C1 segment of cervical spinal cord (tissue), 14 donors: ENCODE data around the gene DMAC2.
"Not testable (repeated sequence)": the region's sequence is repeated elsewhere in the genome, so short reads cannot be mapped to it uniquely, and the experiment has no call there.

Experiments
- DNase-seq, 14 donors: peaks; one replicate each; lab custom pipeline; 2025; lab: John Stamatoyannopoulos, UW

Gene DMAC2

DNA sequence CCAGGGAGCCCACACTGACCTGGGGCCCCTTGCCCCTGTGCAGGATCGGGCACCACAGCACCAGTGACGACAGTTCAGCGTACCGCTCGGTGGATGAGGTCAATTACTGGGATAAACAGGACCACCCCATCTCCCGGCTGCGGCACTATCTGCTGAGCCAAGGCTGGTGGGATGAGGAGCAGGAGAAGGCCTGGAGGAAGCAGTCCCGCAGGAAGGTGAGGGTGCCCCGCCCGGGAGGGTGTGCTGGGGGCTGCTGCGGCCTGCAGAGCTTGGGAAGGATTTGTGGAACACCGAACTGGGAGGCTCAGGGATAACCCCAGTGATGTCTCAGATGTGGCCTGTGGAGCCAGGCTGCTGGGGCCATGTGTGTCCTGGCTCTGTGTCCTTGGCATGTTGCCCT lies 16.8 kb downstream of the DMAC2 start:
- DNase-seq: no peak

DNA sequence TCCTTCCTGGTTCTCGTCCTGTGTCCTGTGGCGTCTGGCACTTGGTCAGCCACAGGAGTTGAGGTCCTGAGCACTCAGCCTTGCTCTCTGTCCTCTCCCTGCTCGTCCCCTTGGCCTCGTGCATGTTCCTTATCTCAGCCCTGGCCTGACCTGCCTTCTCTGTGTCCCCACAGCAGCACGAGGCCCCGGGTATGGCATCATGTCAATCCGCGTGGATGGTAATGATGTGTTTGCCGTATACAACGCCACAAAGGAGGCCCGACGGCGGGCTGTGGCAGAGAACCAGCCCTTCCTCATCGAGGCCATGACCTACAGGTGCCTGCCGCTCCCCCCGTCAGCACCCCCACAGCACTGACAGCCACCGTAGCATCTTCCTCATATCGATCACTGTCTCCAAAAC lies 17.3 kb downstream of the DMAC2 start:
- DNase-seq: no peak

DNA sequence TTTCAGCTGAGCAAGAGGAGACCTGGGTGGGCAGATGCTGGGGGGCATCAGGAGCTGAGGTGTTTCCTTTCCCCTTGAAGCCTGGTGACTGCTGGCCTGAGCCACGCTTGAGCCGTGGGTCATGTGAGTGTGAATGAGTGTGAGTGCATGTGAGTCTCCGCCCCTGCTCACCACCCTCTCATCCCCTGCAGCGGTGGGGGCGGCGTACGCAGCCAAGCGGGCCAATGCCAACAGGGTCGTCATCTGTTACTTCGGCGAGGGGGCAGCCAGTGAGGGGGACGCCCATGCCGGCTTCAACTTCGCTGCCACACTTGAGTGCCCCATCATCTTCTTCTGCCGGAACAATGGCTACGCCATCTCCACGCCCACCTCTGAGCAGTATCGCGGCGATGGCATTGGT lies 17.7 kb downstream of the DMAC2 start:
- no peak for DNase-seq

DNA sequence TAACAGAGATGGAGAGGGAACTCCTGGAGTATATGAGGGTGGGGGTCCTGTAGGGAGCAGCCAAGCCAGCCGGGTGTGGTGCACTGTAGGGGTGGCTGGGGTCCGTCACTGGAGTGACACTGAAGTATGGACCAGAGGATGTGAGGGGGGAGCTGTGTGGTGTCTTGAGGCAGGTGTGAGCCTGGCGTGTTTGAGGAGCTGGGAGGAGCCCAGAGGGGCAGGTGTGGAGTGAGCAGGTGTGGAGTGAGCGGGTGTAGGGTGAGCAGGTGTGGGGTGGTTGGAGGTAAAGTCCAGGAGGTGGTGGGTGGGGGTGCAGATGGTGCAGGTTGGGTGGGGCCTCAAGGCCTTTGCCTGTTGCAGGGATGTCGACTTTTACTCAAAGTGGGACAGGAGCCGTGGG lies 18.4 kb downstream of the DMAC2 start:
- no peak for DNase-seq

DNA sequence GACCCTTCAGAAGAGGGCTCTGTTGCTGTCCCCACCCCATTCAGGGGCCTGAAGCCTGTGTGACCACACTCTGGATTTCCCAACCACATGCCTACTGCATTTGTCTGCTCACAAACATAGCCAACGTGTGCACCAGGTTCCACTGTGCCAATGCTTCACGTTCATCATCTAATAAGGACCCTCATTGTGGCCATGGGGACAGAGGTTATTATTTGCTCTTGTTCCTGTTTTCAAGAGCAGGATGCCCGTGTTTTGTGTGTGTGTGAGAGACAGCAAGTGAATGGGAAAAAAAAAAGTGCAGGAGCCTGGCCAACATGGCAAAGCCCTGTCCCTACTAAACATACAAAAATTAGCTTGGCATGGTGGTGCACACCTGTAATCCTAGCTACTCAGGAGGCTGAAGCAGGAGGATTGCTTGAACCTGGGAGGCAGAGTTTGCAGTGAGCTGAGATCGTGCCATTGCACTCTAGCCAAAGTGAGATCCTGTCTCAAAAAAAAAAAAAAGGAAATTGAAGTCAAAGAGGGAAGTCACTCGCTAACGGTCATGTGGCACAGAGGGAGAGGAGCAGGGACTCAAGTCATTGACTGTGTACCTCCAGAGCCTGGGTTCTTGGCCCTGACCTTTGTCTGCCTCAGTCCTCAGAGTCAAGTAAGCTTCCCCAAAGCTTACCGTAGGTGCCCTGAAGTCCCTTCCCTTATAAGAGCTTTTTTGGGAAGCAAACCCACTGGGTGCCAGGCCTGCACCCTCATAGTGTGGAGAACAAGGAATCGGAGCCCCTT lies 19.4 kb downstream of the DMAC2 start:
- peak in 3 of 14 donors; percentile 9 to 24 (median 19) for DNase-seq

DNA sequence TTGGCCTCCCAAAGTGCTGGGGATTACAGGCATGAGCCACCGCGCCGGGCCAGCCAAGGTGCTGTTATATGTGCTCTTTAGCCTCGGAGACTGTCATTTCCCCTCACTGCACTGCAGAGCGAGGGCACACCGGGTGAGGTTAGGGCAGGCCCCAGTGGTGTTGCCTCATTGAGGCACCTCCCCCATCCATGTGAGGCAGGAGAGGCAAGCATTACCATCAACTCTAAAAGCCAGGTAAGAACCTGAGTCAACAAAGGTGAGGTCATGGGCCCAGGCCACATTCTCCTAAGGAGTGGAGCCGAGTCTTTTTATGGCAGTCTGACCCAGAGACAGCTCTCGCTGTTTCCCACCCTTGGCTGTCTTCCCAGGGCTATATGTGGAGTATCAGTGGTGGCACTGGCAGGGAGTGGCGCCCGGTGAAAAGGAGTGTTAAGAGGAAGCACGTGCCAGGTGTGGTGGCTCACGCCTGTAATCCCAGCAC lies 23.5 kb downstream of the DMAC2 start:
- DNase-seq: no peak

DNA sequence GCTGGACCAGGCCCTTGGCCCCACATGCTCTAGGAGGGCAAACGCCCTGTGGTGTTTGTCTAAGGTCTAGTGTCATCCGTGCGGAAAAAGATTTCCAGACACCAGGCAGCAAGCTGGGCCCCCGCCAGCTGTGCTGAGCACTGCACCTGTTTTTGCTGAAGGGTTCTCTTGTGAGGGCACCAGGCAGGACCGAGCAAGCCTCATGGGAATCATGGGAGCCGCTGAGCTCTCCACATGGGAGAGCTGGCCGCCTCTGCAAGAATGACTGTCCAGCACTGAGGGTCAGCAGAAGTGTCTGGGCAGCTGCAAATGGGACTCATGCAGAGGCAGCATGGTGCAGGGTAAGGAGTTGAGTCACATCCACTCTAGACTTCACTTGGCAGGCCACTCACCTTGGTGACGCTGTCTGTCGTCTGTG lies 24.5 kb downstream of the DMAC2 start:
- no peak for DNase-seq

DNA sequence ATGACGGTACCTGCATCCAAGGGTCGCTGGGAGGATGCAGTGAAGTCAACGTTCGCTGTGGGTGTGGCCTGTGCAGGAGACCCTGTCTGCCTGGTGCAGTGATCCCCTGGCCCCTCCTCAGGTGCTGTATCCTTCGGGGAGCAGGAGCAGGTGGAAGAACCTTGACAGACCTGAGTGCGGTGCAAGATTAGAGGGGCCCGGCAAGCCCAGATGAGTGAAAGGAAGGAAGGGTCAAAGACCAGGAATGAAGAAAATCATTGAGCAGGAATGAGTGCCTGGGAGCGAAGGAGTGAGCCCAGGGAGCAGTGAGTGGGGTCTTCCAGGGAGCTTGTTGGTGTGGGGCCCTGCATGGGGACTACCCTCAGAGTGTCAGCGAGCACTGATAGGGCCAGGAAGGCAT lies 25.3 kb downstream of the DMAC2 start:
- no peak for DNase-seq

DNA sequence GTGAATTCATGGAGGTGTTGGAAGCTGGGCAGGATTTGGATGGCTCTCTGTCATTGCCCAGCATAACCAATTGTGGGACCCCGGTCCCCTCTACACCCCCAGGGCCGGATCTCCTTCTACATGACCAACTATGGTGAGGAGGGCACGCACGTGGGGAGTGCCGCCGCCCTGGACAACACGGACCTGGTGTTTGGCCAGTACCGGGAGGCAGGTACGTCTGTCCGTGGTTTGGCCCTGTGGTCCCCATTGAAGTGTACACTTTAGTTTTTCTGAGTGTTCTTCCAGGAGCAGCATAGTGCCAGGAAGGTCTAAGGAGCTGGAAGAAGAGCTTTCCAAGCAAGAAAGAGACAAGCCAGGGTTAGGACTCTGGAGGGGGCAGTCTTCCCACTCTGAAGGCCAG lies 25.8 kb downstream of the DMAC2 start:
- DNase-seq: no peak

DNA sequence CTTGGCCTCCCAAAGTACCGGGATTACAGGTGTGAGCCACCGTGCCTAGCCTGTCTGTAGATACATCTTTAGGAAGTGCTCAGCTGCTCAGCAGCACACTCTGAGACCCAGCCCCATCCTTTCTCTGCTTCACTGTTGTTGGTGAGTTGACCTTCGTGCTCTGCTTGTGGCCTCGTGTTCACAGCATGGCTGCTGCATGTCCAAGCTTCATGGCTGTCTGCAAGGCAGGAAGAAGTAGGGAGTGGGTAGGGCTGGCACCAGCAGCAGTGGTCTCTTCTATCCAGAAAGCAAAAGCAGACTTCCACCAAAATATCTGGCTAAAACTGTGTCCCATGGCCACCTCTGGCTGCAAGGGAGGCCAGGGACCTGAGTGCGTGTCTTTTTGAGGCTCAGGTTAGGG lies 26.8 kb downstream of the DMAC2 start:
- DNase-seq: no peak

DNA sequence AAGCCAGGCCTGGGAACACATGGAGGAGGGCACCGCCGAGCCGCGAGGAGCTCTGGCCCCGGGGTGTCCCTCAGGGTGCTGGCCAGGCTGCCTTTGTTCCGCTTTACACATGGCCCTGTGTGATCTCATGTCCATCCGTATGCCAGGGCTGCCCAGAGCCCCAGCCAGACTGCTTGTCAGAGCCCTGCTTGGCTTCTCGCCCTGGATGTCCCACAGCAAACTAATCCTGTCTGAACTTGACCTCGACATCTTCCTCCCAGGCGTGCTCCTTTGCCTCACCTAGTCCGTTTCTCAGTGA lies 27.8 kb downstream of the DMAC2 start:
- DNase-seq: peak in 8 of 14 donors; percentile 13 to 74 (median 26)

DNA sequence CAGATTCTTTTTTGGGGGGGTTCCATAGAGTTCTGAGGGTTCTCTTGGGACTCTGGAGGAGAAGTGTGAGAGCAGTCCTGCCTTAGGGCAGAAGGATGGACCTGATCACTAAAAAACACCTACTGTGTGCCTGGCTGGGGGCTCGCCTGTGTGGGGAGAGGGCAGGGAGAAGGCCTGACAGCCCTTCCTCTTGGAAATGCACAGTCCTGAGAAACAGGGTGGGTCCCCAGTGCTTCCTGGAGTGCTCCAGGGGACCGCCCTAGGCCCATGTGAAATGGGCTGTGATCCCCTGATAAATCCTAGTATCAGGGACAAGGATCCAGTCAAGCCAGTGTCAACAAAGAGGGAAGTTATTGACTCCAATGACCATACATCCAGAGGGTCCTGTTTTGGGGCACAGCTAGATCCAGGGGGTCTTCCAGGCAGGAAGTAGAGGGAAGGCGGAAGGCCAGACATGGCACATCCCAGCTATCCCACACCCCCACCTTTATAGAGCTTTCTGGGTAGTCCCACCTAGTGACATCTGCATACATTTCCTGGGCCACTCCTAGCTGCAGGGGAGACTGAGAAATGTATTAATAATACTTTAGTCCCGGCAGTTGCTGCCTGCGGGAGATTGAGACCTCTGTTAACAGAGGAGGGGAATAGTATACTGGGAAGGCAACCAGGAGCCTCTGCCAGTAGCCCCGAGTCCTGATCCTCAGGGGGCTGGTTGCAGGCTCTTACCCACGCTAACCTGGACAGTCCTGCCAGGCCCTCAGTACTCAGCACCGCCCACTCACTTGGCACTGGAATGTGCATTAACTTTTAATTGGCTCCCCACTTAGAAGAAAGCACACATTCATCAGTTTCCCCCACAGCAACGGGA lies 28.4 kb downstream of the DMAC2 start:
- no peak for DNase-seq

DNA sequence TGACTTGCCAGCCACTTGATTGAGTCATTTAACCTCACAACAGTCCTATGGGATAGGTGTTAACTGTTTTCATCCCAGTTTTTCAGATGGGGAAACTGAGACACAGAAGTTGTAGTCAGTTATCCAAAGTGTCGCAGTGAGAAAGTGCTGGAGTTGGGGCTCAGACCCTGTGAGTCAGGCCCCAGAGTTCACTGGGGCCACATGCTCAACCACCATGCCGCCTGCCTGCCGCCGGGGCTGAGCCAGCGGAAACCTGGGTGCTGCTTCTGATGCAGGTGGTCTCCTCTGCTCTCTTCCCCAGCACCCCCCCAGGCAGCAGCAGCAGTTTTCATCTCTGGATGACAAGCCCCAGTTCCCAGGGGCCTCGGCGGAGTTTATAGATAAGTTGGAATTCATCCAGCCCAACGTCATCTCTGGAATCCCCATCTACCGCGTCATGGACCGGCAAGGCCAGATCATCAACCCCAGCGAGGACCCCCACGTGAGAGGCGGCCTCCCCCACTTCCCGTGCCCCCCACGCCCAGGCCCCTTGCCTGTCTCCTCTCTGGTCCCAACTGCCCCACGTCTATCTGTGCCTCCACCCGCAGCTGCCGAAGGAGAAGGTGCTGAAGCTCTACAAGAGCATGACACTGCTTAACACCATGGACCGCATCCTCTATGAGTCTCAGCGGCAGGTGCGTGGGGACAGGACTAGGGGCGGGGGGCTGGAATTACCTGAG lies 29.2 kb downstream of the DMAC2 start:
- no peak for DNase-seq

DNA sequence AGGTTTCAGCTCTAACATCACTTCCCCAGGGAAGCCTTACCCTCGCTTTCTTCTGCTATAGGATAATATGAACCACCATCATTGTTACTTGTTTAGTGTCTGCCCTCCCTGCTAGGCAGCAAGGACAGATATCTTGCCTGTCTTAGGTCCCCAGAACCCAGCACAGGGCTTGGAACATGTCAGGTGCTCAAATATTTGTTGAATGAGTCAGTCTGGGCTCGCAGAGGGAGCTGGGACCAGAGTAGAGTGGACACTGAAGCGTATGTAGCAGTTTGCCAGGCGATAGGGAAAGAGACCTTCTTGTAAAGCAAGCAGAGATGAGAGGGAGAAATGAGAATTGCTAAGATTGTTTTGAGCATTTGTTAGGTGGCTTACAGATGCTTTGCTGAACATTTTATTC lies 30.4 kb downstream of the DMAC2 start:
- no peak for DNase-seq

DNA sequence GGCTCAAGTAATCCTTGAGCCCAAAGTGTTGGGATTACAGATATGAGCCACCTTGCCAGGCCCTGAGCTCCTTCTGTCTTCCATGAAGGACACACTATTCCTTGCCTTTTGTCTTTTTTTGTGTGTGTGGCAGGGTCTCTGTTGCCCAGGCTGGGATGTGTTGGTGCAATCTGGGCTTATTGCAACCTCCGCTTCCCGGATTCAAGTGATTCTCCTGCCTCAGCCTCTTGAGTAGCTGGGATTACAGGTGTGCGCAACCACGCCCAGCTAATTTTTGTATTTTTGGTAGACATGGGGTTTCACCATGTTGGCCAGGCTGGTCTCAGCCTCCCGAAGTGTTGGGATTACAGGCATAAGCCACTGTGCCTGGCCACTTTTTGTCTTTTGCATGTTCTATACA lies 30.9 kb downstream of the DMAC2 start:
- not testable (repeated sequence) for DNase-seq

DNA sequence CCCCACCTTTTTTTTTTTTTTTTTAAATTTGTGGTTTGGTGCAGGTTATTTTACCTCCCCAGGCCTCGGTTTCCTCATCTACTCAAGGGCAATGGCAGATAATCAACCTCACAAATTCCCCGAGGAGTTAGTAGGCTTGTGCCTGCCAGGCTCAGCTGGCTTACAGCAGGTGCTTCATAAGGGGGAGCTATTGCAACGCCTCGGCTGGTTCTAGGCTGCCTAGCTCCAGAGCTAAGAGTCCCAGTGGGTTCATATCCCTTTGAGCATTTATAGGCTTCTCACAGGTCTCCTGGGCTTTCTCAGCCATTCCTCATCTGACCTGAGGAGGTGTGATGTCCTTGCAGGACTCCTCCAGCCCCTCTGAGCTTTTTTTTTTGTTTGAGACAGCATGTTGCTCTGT lies 31.5 kb downstream of the DMAC2 start:
- DNase-seq: no peak

DNA sequence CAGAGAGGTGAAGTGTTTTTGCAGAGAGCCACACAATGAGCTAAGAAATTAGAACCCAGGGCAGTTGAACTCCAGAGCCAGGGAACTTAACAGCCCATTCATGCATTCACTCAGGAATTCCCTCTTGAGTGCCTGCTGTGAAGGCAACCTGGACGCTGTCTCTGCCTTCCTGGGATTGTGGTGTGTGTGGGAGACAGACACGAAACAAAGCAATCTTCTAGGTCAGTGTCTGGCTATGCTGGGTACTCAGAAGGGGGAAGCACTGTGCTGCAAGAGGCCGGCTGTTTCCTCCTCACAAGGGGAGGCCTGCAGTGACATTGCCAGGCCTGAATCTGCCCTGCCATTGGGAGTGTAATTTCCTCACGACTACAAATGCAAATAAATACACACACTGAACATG lies 32.4 kb downstream of the DMAC2 start:
- peak in 1 of 14 donors; percentile 20 for DNase-seq

DNA sequence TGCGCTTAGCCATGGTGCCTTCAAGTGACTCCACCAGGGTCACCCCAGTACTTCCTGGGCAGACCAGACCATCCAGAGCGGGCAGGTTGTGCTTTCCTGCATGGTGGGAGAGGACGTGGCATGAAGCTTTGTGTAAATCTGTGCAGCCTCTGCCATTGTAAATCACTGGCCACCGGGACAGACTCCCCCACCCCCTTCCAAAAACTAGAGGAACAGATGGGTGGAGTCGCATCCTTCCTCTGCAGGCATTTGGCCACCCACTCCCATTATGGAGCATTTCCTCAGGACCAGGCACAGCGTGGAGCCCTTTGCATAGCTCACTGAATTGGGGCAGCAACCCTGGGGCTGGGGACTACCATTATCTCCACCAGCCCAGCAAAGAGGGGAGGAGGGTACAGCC lies 33.9 kb downstream of the DMAC2 start:
- DNase-seq: no peak

DNA sequence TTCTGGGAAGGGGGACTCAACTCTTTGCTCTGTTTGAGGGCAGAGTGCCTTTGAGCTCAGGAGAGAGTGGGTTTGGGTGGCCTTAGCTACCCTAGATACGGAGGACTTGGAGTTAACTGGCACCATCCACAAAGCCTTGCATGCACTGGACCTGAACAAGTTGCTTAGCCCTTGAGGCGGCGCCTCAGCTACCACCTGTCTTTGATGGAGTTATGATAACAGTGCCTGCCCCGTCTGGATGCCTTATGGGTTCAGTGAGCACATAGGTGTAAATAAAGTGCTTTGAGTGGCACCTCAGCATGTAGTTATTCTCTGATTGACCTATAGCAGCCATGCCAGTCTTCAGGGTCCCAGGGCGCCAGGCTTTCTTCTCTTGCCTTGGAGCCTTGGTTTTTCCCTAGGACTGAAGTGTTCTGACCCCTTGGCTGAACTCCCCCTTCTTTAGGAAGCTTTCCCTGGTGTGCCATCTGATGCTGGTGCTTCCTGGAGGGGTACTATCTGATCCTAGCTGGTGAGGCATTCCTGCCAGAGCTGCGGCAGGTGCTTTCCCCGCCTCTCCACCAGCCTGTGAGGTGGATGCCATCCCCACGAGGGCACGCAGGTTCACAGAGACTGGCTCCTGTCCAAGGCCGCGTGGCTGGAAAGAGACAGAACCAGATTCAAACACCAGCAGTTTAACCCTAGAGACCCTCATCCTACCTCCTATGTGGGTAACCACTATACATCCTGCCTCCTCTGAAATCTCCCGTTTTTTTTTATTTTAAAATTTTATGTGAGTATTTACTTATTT lies 36.3 kb downstream of the DMAC2 start:
- no peak for DNase-seq

DNA sequence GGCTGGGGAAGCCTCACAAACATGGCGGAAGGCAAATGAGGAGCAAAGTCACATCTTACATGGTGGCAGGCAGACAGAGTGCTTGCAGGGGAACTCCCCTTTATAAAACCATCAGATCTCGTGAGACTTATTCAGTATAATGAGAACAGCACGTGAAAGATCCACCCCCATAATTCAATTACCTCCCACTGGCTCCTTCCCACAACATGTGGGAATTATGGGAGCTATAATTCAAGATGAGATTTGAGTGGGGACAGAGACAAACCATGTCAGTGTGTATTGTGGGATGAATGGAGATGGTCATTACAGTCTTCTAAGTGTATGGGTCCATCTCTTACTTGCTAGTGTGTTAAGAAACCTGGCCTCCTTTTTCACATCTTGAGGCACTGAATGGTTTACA lies 37.7 kb downstream of the DMAC2 start:
- DNase-seq: no peak

DNA sequence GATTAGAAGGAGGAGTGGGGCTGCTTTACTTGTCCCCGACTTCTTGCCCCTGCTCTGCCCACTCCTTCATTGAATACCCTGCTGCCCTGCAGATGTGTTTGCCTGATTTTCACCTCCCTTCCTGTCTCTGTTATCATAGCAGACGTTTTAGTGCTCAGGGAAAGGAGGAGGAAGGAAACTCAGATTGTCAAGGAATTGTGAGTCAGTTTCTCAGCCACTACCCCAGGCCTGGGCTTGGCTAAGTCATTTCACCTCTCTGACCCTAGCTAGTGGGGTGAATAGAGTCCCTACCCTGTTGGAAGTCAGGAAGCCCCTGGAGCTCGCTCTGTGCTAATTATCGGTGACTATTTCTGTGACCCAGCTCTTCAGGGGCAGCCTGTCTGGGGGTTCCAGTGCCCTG lies 38.2 kb downstream of the DMAC2 start:
- DNase-seq: no peak

DNA sequence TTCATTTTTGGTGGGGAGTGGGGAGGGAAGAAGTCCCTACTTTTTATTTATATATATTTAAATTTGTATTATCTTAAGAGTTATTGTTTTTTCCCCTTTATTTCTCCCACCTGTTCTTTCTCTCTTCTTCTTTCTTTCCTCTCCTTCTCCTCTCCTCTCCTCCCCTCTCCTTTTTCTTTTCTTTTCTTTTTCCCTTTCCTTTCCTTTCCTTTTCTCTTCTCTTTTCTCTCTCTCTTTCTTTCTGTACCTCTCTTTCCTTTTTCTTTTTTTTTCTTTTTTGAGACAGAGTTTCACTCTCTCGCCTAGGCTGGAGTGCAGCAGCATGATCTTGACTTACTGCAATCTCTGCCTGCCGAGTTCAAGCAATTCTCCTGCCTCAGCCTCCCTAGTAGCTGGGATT lies 40.2 kb downstream of the DMAC2 start:
- no peak for DNase-seq
